HG03139 (cell line): ENCODE data around the gene SLC6A19.

Experiments
- ATAC-seq: cut with Tn5 transposase; IDR thresholded peaks from one replicate; pipeline ENCODE4 v1.9.1; 2021; ENCODE audit not compliant: unreplicated experiment

The SLC6A19 gene

GRCh38 chr5:1193591-1193985 lies 7.8 kb upstream of the SLC6A19 start:
- no peak for ATAC-seq

DNA sequence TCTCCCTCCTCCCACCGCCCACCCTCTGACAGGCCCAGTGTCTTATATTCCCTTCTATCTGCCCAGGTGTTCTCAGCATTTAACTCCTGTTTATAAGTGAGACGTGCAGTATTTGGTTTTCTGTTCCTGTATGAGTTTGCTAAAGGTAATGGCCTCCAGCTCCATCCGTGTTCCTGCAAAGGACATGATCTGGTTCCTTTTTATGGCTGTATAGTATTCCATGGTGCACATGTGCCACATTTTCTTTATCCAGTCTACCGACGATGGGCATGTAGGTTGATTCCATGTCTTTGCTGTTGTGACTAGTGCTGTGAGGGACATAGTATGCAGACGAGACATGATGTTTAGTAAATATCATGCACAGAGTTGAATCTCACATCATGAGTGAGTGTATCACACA lies 7.0 kb upstream of the SLC6A19 start:
- ATAC-seq, result no peak

GRCh38 chr5:1195439-1195838 lies 6.0 kb upstream of the SLC6A19 start:
- no peak for ATAC-seq

DNA sequence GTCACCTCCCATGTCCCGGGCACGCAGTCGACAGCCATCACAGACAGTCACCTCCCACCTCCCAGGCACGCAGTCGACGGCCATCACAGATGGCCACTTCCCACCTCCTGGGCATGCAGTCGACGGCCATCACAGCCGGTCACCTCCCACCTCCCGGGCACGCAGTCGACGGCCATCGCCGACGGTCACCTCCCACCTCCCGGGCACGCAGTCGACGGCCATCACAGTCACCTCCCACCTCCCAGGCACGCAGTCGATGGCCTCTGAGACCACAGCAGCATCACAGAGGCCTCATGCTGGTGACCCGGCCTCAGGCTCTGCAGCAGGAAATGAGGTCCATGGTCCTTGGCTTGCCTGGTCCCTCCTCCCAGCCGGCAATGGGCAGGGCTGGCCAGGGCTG lies 5.5 kb upstream of the SLC6A19 start:
- ATAC-seq, result no peak

GRCh38 chr5:1196562-1196961 lies 4.8 kb upstream of the SLC6A19 start:
- no peak for ATAC-seq

- ATAC-seq, result no peak
These were observed 3.3 kb upstream of the SLC6A19 start for GRCh38 chr5:1197876-1198666.

DNA sequence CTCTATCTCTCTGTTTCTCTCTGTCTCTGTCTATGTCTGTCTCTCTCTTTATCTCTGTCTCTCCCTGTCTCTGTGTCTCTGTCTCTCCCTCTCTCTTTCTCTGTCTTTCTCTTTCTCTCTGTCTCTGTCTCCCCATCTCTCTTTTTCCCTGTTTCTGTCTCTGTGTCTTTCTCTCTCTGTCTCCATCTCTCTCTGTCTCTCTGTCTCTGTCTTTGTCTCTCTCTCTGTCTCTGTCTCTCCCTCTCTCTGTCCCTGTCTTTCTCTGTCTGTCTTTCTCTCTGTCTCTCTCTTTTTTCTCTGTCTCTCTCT lies 2.1 kb upstream of the SLC6A19 start:
- no peak for ATAC-seq

- ATAC-seq, result no peak
These were observed 1.5 kb upstream of the SLC6A19 start for GRCh38 chr5:1199649-1200494.

- ATAC-seq, result no peak
These were observed 684 bp upstream of the SLC6A19 start for GRCh38 chr5:1200495-1201326.

DNA sequence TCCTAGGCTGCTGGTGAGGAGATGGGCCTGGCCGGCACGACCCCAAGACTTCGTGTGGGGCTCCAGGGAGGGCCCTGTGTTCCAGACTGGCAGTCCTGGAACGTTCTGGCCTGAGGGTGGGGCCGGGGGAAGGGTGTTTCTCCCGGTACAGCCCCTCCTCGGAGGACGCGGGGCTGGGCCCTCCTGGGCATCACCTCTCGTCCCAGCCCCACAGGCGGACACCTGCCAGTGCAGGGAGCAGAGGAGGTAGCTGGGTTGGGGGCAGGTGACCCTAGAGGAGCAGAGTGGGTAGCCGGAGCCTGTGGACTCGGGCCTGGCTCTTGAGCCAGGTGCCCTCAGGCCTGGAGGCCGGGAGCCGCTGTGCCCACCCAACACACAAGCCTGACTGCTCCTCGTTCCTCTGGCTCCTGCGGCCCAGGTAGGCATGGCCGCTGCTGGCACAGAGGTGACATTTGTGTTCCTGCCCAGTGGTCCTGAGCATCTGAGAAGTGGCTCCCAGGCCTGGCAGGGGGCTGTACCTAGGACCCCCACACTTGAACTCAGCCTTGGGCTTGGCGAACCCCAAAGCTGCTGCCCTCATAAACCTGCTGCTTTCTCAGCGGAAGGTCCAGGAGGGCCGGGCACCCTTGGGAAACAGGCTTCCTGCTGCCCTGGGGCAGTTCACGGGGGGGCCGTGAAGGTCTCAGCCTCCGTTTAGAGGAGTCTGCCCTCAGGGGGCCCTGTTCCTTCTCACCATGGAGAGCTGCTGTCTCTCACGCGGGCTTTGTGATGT lies 817 bp downstream of the SLC6A19 start:
- no peak for ATAC-seq

- ATAC-seq, result no peak
These were observed 1.4 kb downstream of the SLC6A19 start for GRCh38 chr5:1202798-1203185.

- ATAC-seq, result no peak
These were observed 2.0 kb downstream of the SLC6A19 start for GRCh38 chr5:1203311-1203967.

DNA sequence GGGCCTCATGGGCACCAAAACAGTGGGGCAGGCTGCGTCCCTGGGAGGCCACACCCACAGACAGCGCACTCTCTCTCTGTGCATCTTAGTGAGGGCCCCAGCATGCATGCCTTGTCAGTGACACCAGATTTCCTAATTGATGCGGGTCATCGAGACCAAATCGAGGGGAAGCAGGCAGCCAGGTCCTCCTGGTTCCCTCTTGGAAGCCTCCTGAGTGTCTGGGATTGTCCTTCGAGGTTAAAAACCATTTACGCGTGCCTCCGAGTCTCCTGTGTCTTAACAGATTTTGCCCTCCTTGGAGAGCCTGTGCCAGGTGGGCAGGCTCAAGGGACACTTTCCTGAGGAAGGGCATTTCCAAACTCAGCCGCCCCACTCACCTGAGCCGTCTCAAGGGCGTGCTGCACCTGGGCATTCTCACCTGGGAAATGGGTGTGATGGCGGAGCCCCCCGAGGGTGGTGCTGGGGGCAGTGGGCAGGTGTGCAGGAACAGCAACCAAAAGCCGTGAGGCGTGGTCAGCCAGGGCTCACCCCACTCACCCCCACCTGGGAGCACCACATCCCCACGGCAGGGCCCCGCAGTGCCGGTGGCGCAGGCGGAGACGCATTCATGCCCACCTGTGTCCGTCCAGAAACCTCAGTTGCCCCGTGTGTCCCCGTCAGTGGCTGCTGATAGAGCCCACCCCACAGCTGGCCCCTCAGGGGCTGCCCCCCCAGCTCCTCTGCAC lies 2.7 kb downstream of the SLC6A19 start:
- no peak for ATAC-seq

DNA sequence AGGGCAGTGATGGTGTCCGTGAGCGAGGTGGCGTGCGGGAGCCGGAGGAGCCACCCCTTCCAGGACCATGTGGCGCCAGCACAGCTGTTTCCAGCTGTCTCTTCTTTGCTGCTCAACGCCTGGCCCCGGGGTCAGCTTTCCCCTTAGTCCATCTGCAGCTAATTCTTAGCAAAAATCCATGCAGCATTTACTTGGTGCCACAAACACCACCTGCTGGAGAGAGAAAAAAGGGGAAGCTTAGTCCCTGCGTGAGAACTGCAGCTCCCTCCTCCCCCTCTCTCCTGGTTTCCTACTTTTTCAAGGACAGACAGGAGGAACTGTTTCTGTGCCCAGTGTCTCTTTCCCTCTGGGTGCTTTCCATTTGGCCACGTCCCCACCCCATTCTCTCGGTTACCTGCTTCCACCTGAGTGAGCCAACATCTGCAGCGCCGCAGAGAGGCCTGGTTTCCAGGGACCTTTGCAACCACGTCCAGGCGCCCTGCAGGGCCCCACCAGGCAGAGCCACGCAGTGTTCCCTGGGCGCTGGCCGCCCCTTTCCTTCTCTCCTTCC lies 3.4 kb downstream of the SLC6A19 start:
- no peak for ATAC-seq

DNA sequence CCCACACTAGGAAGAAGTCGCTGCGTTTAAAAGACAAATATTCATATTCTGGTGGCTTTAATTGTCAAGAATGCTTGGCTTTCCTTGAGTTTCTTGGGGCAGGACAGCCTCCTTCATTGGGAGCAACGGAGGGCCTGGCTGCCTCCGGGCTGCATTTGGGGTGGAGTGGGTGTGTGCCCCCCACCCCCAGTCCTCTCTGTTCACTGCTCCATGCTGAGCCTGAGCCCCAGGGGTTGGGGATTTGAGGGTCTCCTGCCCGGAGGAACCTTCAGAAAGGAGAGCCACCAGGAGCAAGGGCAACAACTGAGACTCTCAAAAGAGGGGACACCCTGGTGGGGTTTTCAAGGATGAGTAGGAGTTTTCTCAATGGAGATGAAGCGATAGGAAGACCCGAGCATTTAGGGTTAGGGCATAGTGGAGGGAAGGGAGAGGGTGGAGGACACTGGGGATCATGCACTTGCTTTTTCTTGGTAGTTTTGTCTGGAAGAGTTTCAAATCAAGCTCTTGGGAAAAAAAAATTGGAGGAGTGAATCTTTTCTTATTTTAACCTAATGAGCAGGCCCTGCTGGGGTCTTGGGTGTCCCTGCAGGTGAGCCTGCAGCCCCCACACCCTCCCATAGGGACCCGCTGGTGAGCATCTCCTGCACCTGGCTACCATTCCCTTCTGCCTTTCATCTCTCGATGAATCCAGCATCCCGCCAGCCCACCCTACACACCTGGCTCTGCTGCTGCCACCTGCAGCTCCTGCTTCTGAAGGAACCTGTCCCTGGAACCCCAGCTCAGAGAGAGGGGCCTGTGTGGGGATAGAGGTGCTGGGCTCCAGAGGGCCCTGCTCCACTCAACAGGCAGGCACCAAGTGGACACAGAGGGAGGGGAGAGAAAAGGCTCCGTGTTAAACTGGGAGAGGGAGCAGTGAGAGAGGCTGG lies 4.1 kb downstream of the SLC6A19 start:
- no peak for ATAC-seq

GRCh38 chr5:1206521-1207412 lies 5.4 kb downstream of the SLC6A19 start:
- ATAC-seq, result no peak

DNA sequence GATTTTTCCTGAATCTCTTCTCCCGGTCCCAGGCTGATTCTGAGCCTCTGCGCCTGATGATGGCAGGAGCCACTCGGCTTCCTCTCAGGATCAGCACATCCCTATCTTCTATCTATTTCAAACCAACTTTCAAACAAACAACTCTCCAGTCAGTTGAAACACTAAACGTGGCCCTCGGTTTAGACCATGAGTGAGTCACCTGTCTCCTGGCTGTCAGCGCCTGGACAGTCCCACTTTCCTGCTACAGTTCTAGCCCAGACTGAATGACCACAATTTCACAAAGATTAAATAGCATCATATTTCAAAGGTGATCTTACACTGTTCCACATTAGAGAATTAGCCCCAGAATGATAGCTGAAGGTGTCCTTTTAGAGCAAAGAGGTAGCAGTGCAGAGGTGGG lies 6.2 kb downstream of the SLC6A19 start:
- ATAC-seq, result no peak
